ENCODE data around the gene THAP10.
A peak's percentile ranks its signal among the peaks of the same experiment; 100 is the strongest.
"Not testable (repeated sequence)": the region's sequence is repeated elsewhere in the genome, so short reads cannot be mapped to it uniquely, and the experiment has no call there.

Gene THAP10

DNA sequence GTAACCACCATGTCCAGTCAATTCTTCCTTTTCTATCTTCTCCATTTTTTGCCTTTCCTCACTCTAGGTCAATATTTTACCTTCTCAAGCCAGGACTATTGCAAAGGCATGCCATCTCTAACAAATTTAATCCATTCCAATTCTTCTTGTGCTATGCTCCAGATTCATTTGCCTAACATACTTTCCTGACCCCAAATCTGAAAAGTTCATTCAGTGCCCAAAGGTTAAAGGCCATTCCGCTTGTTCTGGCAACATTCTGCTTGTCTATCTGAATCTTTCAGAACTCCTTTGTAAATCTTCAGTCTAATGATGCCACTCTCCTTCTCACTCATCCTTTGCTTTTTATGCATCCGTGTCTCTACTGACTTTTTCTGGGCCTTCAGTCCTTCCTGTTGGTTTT, 15.6 kb downstream of the THAP10 start:
- TF ChIP-seq, protein P1, sequence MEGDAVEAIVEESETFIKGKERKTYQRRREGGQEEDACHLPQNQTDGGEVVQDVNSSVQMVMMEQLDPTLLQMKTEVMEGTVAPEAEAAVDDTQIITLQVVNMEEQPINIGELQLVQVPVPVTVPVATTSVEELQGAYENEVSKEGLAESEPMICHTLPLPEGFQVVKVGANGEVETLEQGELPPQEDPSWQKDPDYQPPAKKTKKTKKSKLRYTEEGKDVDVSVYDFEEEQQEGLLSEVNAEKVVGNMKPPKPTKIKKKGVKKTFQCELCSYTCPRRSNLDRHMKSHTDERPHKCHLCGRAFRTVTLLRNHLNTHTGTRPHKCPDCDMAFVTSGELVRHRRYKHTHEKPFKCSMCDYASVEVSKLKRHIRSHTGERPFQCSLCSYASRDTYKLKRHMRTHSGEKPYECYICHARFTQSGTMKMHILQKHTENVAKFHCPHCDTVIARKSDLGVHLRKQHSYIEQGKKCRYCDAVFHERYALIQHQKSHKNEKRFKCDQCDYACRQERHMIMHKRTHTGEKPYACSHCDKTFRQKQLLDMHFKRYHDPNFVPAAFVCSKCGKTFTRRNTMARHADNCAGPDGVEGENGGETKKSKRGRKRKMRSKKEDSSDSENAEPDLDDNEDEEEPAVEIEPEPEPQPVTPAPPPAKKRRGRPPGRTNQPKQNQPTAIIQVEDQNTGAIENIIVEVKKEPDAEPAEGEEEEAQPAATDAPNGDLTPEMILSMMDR (IDR thresholded peaks at IDR 0.05; ENCODE audit: insufficient read depth, missing control alignments), result no peak
- no peak for DNase-seq (ENCODE audit: insufficient read length, low spot score)
- no peak for FAIRE-seq

DNA sequence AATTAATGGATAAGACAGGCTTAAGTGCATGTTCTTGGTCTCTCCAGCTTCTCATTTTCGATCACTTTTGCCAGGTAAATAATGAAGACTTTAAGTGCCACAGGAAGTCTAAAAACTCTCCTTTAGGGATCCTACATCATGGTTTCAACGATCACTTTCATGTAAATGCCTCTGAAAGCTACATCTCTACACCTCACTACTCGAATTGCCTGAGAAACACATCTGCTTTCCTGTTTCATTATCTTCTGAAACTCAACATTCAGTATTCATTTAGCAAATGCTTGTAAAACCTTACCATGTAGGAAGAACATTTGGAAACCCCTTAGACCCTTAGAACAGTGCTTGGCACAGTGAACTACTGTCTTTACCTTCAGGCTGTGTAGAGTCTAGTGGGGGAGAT, 16.2 kb downstream of the THAP10 start:
- TF ChIP-seq, protein P1 (IDR thresholded peaks at IDR 0.05; ENCODE audit: insufficient read depth, missing control alignments), result no peak
- DNase-seq (ENCODE audit: insufficient read length, low spot score) (no peak), FAIRE-seq (no peak)

DNA sequence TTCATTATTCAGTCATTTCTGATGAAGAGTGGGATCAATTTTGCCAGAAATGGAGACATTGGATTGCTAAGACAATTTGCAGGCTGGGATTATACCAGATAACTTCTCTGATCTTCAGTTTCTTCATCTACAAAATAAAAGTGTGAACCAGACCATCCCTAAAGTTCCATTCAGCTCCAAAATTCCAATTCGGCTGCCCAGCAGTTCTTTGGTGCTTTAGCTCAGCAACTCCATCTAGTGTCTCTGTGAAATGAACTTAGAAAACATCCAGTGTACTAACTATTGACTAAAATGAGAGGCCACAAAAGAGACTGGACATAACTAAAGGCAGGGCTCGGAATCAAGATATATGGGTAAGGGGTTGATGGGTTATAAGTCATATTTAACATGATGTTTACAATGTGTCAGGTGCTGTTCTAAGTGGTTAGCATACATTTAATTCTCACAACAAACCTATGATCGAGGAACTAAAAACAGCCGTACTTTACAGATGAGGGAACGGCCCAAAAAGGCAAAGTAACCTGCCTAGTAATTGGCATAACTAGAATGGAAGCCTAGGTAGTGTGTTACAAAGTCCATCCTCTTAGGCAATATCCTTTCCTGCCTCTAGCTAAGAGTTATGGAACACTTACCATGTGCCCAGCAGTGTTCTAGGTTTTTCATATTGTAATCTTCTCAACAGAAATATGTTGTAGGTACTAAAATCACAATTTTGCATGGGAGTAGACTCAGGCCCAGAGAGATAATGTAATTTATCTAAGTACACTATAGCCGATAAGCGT, 17.0 kb downstream of the THAP10 start:
- DNase-seq (ENCODE audit: insufficient read length, low spot score), result no peak
- TF ChIP-seq, protein P1 (IDR thresholded peaks at IDR 0.05; ENCODE audit: insufficient read depth, missing control alignments), result peak; percentile 34
- no peak for FAIRE-seq

DNA sequence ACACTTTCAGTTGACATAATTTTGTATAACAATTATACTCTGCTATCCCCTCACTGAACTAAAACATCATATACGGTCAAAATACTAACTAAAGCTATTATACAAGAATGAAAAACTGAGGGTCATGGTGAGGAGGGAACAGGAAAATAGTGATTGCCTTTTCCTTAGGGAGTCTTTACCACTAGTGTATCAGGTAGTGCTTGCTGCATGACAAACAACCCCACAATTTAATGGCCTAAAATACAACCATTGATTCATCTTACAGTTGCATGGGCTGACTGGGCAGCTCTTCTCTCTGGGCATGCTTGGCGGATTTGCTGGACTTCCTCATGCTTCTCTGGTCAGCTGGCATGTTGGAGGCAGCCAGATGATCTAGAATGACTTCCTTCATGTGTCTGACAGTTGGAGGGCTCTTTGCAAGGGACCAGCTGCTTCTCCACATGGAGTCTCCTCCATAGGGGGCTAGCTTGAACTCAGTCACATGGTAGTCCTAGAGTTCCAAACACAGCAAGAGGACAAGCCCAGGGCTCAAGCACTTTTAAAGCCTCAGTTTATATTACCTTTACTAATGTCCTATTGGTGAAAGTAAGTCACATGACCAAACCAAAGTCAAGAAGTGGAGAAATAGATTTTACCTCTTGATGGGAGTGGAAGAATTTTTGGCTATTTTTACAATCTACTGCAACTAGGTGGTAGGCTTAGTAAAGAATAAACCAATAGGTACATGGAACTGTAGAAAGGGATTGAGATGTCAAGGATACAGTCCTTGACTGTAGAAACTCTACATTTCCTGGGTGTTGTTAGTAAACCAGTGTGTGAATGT, 18.8 kb downstream of the THAP10 start:
- TF ChIP-seq, protein P1 (IDR thresholded peaks at IDR 0.05; ENCODE audit: insufficient read depth, missing control alignments), result no peak
- FAIRE-seq (no peak), DNase-seq (ENCODE audit: insufficient read length, low spot score) (no peak)

DNA sequence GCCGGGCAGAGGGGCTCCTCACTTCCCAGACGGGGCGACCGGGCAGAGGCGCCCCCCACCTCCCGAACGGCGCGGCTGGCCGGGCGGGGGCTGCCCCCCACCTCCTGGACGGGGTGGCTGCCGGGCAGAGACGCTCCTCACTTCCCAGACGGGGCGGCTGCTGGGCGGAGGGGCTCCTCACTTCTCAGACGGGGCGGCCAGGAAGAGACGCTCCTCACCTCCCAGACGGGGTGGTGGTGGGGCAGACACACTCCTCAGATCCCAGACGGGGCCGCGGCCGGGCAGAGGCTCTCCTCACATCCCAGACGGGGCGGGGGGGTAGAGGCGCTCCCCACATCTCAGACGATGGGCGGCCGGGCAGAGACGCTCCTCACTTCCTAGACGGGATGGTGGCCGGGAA, 20.7 kb downstream of the THAP10 start:
- not testable (repeated sequence) for FAIRE-seq; DNase-seq (ENCODE audit: insufficient read length, low spot score)

DNA sequence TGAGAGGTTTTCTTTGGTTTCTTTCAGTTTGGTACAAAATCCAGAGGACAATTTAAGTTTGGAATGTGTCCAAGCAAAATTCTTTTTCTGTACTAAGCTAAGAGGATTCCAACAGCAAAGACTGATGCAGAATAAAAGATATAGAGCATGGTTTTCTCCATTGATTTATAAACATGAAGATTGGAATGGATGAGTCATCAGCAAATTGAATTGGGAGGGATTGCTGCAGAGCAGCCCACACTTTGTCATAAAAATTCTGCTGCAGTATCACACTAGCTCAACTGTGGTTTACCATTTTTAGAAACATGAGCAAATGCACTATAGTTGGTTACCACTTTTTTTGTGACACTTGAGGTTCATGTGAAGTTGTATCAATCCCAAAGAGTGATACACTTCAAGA, 22.2 kb downstream of the THAP10 start:
- TF ChIP-seq, protein P1 (IDR thresholded peaks at IDR 0.05; ENCODE audit: insufficient read depth, missing control alignments), result no peak
- DNase-seq (ENCODE audit: insufficient read length, low spot score) (no peak), FAIRE-seq (no peak)

DNA sequence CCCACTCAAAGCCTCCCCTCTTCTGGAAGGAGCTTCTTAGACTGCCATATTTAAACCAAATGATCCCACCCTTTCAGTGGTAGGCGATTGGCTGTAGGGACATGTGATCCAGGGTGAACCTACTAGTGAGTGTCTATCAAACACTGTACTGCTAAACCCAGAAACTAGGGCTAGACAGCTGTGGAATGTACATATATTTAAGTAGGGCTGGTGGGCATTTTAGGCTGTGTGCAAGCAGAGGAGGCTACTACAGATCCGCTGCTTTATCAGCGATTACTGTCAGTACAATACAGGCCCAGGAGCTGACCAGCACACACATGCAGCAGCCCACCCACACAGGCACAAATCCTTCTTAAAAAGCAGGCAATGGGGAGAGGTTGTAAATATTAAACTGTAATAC, 22.9 kb downstream of the THAP10 start:
- DNase-seq (ENCODE audit: insufficient read length, low spot score), result no peak
- TF ChIP-seq, protein P1 (IDR thresholded peaks at IDR 0.05; ENCODE audit: insufficient read depth, missing control alignments), result no peak
- no peak for FAIRE-seq
